ENCODE measurements around the gene ADISSP. TPM values are rescaled to one million over a fixed set of nuclear protein-coding genes. Genes with fewer than 3 reads are reported as not detected.

The ADISSP gene
- total and polyA plus RNA-seq, 2 experiments from 2014 or later = 86.6 to 126 TPM

DNA sequence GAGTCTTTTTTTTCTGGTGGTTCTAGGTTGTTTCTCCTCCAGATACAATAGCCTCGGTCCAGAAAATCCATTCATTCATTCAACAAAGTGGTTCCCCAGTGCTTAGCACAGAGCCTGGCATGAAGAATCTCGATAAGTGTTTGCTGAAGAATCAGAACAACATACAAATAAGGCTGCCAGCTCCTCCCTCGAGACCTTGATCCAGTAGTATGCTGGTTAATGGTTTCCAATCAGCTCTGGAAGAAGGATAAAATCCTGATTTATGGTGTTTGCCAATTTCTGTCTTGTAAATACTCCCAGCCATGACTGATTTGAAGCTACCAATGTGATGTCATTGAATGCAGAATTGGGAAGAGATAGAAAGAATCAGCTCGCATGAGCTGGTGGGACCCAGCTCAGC lies 31.8 kb downstream of the ADISSP start:
- Mint-ChIP-seq H3K4me1 (peaks cover 29% of the 10 kb centered on the region), H3K27me3 (ENCODE audit: insufficient read depth, low read depth, poor library complexity) (peaks cover 25% of the 10 kb centered on the region), H3K36me3 (ENCODE audit: low read depth) (no peaks in the 10 kb centered on the region; the same call in 2 of the 3 replicates), H3K27ac (no peak overlapping the region), H3K4me3 (no peak overlapping the region), H3K9me3 (no peaks in the 10 kb centered on the region; the same call in 2 of the 3 replicates)
- Histone ChIP-seq H3K9me2 (ENCODE audit: insufficient read depth) (no peaks in the 10 kb centered on the region), H3K4me2 (no peak overlapping the region), H3K36me3 (ENCODE audit: insufficient read depth) (no peaks in the 10 kb centered on the region), H2AFZ (no peak overlapping the region), H3K4me3 (no peak overlapping the region), H3K4me1 (ENCODE audit: insufficient read depth) (peaks cover 13% of the 10 kb centered on the region), H3K79me2 (replicated peaks; ENCODE audit: insufficient read depth) (no peaks in the 10 kb centered on the region), H3K27ac (ENCODE audit: low read depth) (no peak overlapping the region), H3K27me3 (ENCODE audit: insufficient read depth) (peaks cover 29% of the 10 kb centered on the region), H4K20me1 (replicated peaks; ENCODE audit: insufficient read depth) (no peaks in the 10 kb centered on the region), H3F3A (replicated peaks; ENCODE audit: low read depth) (no peaks in the 10 kb centered on the region)
- ATAC-seq (no peak), DNase-seq (ENCODE audit: low spot score) (no peak)
- TF ChIP-seq CREB1 (CRISPR knock-in tag; IDR thresholded peaks at IDR 0.05; ENCODE audit: low read depth) (no peak), POLR2AphosphoS5 (IDR thresholded peaks at IDR 0.05; ENCODE audit: low read depth) (no peak), EZH2phosphoT487 (IDR thresholded peaks at IDR 0.05; ENCODE audit: unreplicated experiment) (no peak), ZNF331 (CRISPR knock-in tag; IDR thresholded peaks at IDR 0.05; ENCODE audit: low read depth) (no peak), NANOG (IDR thresholded peaks at IDR 0.05; ENCODE audit: borderline replicate concordance) (no peak), ZNF114 (CRISPR knock-in tag; IDR thresholded peaks at IDR 0.05) (no peak), STAT1 (IDR thresholded peaks at IDR 0.05; ENCODE audit: unreplicated experiment) (no peak), JUNB (IDR thresholded peaks at IDR 0.05; ENCODE audit: unreplicated experiment) (no peak)
- TF ChIP-seq, protein P1, sequence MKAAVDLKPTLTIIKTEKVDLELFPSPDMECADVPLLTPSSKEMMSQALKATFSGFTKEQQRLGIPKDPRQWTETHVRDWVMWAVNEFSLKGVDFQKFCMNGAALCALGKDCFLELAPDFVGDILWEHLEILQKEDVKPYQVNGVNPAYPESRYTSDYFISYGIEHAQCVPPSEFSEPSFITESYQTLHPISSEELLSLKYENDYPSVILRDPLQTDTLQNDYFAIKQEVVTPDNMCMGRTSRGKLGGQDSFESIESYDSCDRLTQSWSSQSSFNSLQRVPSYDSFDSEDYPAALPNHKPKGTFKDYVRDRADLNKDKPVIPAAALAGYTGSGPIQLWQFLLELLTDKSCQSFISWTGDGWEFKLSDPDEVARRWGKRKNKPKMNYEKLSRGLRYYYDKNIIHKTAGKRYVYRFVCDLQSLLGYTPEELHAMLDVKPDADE (IDR thresholded peaks at IDR 0.05) = no peak
- TF ChIP-seq, protein P2, sequence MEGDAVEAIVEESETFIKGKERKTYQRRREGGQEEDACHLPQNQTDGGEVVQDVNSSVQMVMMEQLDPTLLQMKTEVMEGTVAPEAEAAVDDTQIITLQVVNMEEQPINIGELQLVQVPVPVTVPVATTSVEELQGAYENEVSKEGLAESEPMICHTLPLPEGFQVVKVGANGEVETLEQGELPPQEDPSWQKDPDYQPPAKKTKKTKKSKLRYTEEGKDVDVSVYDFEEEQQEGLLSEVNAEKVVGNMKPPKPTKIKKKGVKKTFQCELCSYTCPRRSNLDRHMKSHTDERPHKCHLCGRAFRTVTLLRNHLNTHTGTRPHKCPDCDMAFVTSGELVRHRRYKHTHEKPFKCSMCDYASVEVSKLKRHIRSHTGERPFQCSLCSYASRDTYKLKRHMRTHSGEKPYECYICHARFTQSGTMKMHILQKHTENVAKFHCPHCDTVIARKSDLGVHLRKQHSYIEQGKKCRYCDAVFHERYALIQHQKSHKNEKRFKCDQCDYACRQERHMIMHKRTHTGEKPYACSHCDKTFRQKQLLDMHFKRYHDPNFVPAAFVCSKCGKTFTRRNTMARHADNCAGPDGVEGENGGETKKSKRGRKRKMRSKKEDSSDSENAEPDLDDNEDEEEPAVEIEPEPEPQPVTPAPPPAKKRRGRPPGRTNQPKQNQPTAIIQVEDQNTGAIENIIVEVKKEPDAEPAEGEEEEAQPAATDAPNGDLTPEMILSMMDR (conservative IDR thresholded peaks at IDR 0.05; ENCODE audit: low read depth in 2 of 2) = no peak
- TF ChIP-seq, protein P3, sequence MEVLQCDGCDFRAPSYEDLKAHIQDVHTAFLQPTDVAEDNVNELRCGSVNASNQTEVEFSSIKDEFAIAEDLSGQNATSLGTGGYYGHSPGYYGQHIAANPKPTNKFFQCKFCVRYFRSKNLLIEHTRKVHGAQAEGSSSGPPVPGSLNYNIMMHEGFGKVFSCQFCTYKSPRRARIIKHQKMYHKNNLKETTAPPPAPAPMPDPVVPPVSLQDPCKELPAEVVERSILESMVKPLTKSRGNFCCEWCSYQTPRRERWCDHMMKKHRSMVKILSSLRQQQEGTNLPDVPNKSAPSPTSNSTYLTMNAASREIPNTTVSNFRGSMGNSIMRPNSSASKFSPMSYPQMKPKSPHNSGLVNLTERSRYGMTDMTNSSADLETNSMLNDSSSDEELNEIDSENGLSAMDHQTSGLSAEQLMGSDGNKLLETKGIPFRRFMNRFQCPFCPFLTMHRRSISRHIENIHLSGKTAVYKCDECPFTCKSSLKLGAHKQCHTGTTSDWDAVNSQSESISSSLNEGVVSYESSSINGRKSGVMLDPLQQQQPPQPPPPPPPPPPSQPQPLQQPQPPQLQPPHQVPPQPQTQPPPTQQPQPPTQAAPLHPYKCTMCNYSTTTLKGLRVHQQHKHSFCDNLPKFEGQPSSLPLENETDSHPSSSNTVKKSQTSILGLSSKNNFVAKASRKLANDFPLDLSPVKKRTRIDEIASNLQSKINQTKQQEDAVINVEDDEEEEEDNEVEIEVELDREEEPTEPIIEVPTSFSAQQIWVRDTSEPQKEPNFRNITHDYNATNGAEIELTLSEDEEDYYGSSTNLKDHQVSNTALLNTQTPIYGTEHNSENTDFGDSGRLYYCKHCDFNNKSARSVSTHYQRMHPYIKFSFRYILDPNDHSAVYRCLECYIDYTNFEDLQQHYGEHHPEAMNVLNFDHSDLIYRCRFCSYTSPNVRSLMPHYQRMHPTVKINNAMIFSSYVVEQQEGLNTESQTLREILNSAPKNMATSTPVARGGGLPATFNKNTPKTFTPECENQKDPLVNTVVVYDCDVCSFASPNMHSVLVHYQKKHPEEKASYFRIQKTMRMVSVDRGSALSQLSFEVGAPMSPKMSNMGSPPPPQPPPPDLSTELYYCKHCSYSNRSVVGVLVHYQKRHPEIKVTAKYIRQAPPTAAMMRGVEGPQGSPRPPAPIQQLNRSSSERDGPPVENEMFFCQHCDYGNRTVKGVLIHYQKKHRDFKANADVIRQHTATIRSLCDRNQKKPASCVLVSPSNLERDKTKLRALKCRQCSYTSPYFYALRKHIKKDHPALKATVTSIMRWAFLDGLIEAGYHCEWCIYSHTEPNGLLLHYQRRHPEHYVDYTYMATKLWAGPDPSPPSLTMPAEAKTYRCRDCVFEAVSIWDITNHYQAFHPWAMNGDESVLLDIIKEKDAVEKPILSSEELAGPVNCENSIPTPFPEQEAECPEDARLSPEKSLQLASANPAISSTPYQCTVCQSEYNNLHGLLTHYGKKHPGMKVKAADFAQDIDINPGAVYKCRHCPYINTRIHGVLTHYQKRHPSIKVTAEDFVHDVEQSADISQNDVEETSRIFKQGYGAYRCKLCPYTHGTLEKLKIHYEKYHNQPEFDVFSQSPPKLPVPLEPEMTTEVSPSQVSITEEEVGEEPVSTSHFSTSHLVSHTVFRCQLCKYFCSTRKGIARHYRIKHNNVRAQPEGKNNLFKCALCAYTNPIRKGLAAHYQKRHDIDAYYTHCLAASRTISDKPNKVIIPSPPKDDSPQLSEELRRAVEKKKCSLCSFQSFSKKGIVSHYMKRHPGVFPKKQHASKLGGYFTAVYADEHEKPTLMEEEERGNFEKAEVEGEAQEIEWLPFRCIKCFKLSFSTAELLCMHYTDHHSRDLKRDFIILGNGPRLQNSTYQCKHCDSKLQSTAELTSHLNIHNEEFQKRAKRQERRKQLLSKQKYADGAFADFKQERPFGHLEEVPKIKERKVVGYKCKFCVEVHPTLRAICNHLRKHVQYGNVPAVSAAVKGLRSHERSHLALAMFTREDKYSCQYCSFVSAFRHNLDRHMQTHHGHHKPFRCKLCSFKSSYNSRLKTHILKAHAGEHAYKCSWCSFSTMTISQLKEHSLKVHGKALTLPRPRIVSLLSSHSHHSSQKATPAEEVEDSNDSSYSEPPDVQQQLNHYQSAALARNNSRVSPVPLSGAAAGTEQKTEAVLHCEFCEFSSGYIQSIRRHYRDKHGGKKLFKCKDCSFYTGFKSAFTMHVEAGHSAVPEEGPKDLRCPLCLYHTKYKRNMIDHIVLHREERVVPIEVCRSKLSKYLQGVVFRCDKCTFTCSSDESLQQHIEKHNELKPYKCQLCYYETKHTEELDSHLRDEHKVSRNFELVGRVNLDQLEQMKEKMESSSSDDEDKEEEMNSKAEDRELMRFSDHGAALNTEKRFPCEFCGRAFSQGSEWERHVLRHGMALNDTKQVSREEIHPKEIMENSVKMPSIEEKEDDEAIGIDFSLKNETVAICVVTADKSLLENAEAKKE (CRISPR knock-in tag; IDR thresholded peaks at IDR 0.05) = no peak
- TF ChIP-seq, protein P4, sequence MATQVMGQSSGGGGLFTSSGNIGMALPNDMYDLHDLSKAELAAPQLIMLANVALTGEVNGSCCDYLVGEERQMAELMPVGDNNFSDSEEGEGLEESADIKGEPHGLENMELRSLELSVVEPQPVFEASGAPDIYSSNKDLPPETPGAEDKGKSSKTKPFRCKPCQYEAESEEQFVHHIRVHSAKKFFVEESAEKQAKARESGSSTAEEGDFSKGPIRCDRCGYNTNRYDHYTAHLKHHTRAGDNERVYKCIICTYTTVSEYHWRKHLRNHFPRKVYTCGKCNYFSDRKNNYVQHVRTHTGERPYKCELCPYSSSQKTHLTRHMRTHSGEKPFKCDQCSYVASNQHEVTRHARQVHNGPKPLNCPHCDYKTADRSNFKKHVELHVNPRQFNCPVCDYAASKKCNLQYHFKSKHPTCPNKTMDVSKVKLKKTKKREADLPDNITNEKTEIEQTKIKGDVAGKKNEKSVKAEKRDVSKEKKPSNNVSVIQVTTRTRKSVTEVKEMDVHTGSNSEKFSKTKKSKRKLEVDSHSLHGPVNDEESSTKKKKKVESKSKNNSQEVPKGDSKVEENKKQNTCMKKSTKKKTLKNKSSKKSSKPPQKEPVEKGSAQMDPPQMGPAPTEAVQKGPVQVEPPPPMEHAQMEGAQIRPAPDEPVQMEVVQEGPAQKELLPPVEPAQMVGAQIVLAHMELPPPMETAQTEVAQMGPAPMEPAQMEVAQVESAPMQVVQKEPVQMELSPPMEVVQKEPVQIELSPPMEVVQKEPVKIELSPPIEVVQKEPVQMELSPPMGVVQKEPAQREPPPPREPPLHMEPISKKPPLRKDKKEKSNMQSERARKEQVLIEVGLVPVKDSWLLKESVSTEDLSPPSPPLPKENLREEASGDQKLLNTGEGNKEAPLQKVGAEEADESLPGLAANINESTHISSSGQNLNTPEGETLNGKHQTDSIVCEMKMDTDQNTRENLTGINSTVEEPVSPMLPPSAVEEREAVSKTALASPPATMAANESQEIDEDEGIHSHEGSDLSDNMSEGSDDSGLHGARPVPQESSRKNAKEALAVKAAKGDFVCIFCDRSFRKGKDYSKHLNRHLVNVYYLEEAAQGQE (IDR thresholded peaks at IDR 0.05; ENCODE audit: unreplicated experiment) = no peak

All from GM23338 (cell line).